Peyer's patch (tissue), 4 donors: ENCODE results near the gene CHCHD4. TPM values are rescaled to one million over a fixed set of nuclear protein-coding genes. Genes with fewer than 3 reads are reported as not detected.

Experiments
- DNase-seq, 3 donors: peaks; one replicate each; pipeline ENCODE4 v3.0.0-alpha.2; 2017 to 2019
- H3K27ac ChIP-seq, 4 donors: fragments of 200-600 bp; sonication (generic); one replicate each; pipeline ENCODE4 v1.5.1; 2016 to 2019
- H3K27me3 ChIP-seq, 2 donors: fragments of 200-600 bp; sonication (generic); one replicate each; pipeline ENCODE4 v1.5.1; 2019
- H3K36me3 ChIP-seq, 3 donors: fragments of 200-600 bp; sonication (generic); one replicate each; pipeline ENCODE4 v1.5.1; 2016 to 2019
- H3K4me1 ChIP-seq, 4 donors: fragments of 200-600 bp; sonication (generic); one replicate each; pipeline ENCODE4 v1.5.1; 2016 to 2019
- H3K4me3 ChIP-seq, 4 donors: fragments of 200-600 bp; sonication (generic); 1 replicate in 3 of 4; 2 replicates in 1 of 4; pipeline ENCODE4 v1.5.1; 2016 to 2019; ENCODE audit warnings: mild to moderate bottlenecking in 1 of 4
- H3K9me3 ChIP-seq, 4 donors: fragments of 200-600 bp; sonication (generic); one replicate each; pipeline ENCODE4 v1.5.1; 2016 to 2019; ENCODE audit warnings: mild to moderate bottlenecking in 1 of 4
- CTCF ChIP-seq, 6 experiments: fragments of 450-650 bp in 4 of 6; fragments of 200-600 bp in 2 of 6; sonication (generic) in 1 of 6; IDR thresholded peaks; one replicate each; pipeline ENCODE4 v1.5.1; 2017 to 2019; ENCODE audit warnings: antibody characterized with exemption in 6 of 6, mild to moderate bottlenecking in 3 of 6, moderate library complexity in 1 of 6
- POLR2A ChIP-seq, 2 donors: fragments of 450-650 bp; IDR thresholded peaks; one replicate each; pipeline ENCODE4 v1.5.1; 2017; ENCODE audit warnings: antibody characterized with exemption in 2 of 2, mild to moderate bottlenecking in 2 of 2, moderate library complexity in 2 of 2
- total RNA-seq, 4 donors: library from RNA; depleted of rRNA; stranded (reverse); fragments of >200 nt; gene quantifications; one replicate each; pipeline ENCODE4 v1.1.0, GENCODE V29; 2016

CHCHD4 gene
- 10 to 100 TPM; 10.7 to 15.7 (median 11.6) TPM for total RNA-seq

- peaks cover 0 to 24% (median 0%) of the 10 kb centered on the region in 3 donors for H3K36me3 ChIP-seq
- H3K4me3 ChIP-seq, result peak within 1 kb of the TSS; percentile 64 to 91 (median 84)
- peak; percentile 97 to 100 (median 98) for DNase-seq
- H3K27ac ChIP-seq, result peak within 1 kb of the TSS; percentile 90 to 94 (median 92)
- no peaks in the 10 kb centered on the region for H3K9me3 ChIP-seq
- peaks cover 0 to 32% (median 15%) of the 10 kb centered on the region in 4 donors for H3K4me1 ChIP-seq
- TF ChIP-seq POLR2A (IDR thresholded peaks at IDR 0.05) (peak; percentile 46 to 67), CTCF (IDR thresholded peaks at IDR 0.05) (peak in 1 of 6 experiments; percentile 24)
- no peaks in the 10 kb centered on the region for H3K27me3 ChIP-seq
These were observed at the start of gene CHCHD4, which contains the start of gene TMEM43 for GRCh38 chr3:14124615-14125192. TSS of gene CHCHD4 (minus strand) at chr3:14124870. CDS start at chr3:14124676, 194 bp downstream. TSS of gene TMEM43 (plus strand) at chr3:14125052. CDS start at chr3:14125194, 142 bp downstream.

GRCh38 chr3:14172496-14172895, 47.8 kb upstream of the CHCHD4 start:
- peaks cover 0 to 27% (median 4%) of the 10 kb centered on the region in 4 donors for H3K4me1 ChIP-seq
- DNase-seq, result no peak
- no peaks in the 10 kb centered on the region for H3K9me3 ChIP-seq
- H3K27ac ChIP-seq, result no peak overlapping the region
- no peaks in the 10 kb centered on the region for H3K27me3 ChIP-seq
- TF ChIP-seq POLR2A (IDR thresholded peaks at IDR 0.05), result no peak
- peaks cover 0 to 54% (median 0%) of the 10 kb centered on the region in 3 donors for H3K36me3 ChIP-seq
- no peak overlapping the region for H3K4me3 ChIP-seq

- Histone ChIP-seq H3K4me3 (no peak overlapping the region), H3K36me3 (peaks cover 0 to 73% (median 0%) of the 10 kb centered on the region in 3 donors), H3K27me3 (no peaks in the 10 kb centered on the region), H3K27ac (no peak overlapping the region), H3K9me3 (no peaks in the 10 kb centered on the region), H3K4me1 (peaks cover 0 to 9% (median 4%) of the 10 kb centered on the region in 4 donors)
- no peak for TF ChIP-seq CTCF (IDR thresholded peaks at IDR 0.05)
- no peak for TF ChIP-seq POLR2A (IDR thresholded peaks at IDR 0.05)
- DNase-seq, result no peak
These were observed 46.0 kb upstream of the CHCHD4 start for GRCh38 chr3:14170531-14171159.

DNA sequence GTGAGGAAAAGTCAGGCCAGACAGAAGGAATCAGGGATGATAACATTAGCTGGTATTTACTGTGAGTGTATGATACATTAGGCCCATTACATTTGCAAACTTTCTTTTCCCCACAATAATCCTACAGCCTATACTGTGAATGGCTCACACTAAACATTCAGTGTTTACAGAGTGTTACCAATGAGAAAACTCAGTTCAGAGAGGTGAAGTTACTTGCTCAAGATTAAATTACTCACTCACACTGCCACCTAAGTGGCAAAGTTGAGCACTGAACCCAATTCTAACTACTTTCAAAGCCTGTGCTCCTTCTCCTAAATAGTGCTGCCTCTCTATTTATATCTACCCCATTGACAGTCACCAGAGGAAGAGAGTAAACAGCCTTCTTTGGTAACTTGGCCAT, 45.2 kb upstream of the CHCHD4 start:
- Histone ChIP-seq H3K36me3 (peaks cover 0 to 80% (median 0%) of the 10 kb centered on the region in 3 donors), H3K27me3 (no peaks in the 10 kb centered on the region), H3K27ac (no peak overlapping the region), H3K4me1 (peaks cover 0 to 2% (median under 1%) of the 10 kb centered on the region in 4 donors), H3K9me3 (no peaks in the 10 kb centered on the region), H3K4me3 (no peak overlapping the region)
- TF ChIP-seq CTCF (IDR thresholded peaks at IDR 0.05) (no peak), POLR2A (IDR thresholded peaks at IDR 0.05) (no peak)
- DNase-seq, result no peak

GRCh38 chr3:14169435-14169834, 44.8 kb upstream of the CHCHD4 start:
- H3K4me1 ChIP-seq, result no peaks in the 10 kb centered on the region
- H3K9me3 ChIP-seq, result no peaks in the 10 kb centered on the region
- no peak for DNase-seq
- H3K27ac ChIP-seq, result no peak overlapping the region
- H3K4me3 ChIP-seq, result no peak overlapping the region
- no peaks in the 10 kb centered on the region for H3K27me3 ChIP-seq
- H3K36me3 ChIP-seq, result peaks cover 0 to 85% (median 0%) of the 10 kb centered on the region in 3 donors
- TF ChIP-seq POLR2A (IDR thresholded peaks at IDR 0.05) (no peak), CTCF (IDR thresholded peaks at IDR 0.05) (no peak)
